GM12874 (cell line): ENCODE data around the gene DYNC1H1.

Experiments used
- TF ChIP-seq, protein P1 (sequence below): IDR thresholded peaks from 2 replicates; pipeline ENCODE4 v1.5.1; 2011; ENCODE audit warnings: low read depth, mild to moderate bottlenecking, control low read depth, low read length, moderate library complexity; ENCODE audit not compliant: insufficient read depth

The DYNC1H1 gene

DNA sequence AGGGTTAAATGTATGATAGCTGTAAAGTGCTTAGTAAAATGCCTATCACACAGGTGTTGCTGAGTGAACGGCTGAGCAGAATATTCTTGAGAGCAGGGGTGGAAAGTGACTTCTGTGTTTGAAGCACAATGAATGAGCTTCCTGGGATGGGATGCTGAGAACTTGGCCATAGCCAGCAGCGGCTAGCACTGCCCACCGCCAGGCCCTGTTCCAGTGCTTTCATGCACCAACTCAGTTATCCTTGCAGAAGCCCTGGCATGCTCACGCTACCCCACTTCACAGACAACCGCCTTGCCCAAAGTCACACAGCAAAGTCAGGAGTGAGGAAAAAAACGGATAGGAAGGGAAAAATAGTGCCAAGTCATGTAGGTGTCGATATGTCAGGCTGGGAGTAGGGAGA is 10.9 kb downstream of the DYNC1H1 start:
- TF ChIP-seq, protein P1, sequence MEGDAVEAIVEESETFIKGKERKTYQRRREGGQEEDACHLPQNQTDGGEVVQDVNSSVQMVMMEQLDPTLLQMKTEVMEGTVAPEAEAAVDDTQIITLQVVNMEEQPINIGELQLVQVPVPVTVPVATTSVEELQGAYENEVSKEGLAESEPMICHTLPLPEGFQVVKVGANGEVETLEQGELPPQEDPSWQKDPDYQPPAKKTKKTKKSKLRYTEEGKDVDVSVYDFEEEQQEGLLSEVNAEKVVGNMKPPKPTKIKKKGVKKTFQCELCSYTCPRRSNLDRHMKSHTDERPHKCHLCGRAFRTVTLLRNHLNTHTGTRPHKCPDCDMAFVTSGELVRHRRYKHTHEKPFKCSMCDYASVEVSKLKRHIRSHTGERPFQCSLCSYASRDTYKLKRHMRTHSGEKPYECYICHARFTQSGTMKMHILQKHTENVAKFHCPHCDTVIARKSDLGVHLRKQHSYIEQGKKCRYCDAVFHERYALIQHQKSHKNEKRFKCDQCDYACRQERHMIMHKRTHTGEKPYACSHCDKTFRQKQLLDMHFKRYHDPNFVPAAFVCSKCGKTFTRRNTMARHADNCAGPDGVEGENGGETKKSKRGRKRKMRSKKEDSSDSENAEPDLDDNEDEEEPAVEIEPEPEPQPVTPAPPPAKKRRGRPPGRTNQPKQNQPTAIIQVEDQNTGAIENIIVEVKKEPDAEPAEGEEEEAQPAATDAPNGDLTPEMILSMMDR: no peak

DNA sequence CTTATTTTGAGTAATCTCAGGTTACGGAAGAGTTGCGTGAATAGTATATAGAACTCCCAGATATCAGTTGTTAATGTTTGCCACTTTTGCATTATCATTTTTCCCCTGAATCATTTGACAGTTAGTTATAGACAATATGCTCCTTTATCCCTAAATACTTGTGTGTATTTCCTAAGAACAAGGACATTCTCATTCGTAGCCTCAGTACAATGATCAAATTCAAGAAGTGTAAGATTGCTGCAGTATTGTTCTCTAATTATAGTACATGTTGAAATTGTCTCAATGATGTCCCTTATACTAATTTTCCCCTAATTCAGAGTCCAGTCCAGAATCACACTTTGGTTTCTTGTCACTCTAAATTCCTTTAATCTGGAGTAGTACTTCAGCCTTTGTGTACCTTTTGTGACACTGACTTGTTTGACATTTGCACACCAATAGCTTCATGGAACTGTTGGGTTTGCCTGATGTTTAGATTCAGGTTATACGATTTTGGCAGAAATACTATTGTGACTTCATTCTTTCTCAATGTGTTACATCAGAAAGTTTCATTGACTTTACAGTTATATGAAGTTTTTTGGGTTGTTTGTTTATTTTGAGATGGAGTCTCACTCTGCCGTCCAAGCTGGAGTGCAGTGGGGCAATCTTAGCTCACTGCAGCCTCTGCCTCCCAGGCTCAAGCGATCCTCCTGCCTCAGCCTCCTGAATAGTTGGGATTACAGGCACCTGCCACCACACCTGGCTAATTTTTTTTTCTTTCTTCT is 13.1 kb downstream of the DYNC1H1 start:
- TF ChIP-seq, protein P1: no peak

DNA sequence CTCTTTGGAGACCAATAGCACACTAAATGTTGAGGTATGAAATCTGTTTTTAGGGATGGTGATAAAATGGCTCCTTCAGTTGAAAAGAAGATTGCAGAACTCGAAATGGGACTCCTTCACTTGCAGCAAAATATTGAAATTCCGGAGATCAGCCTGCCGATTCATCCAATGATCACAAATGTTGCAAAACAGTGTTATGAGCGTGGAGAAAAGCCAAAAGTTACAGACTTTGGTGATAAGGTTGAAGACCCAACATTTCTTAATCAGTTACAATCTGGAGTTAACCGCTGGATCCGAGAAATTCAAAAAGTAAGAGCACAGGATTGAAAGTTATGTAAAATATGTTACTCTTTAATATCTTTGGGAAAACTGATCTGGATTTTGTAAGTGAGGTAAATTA is 15.3 kb downstream of the DYNC1H1 start:
- TF ChIP-seq, protein P1: no peak

DNA sequence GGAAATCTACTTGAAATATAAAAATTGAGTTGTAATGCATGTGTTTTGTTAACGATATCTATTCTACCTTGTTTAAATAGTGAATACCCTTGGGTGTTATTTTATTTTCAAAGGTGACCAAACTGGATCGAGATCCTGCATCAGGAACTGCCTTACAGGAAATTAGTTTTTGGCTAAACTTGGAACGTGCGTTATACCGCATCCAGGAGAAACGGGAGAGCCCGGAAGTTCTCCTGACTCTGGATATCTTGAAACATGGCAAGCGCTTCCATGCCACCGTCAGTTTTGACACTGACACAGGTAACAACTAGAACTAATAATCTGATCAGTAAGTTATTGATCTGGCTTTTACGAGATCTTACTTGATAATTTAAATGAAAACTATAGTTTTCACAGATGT is 15.9 kb downstream of the DYNC1H1 start:
- TF ChIP-seq, protein P1: no peak

DNA sequence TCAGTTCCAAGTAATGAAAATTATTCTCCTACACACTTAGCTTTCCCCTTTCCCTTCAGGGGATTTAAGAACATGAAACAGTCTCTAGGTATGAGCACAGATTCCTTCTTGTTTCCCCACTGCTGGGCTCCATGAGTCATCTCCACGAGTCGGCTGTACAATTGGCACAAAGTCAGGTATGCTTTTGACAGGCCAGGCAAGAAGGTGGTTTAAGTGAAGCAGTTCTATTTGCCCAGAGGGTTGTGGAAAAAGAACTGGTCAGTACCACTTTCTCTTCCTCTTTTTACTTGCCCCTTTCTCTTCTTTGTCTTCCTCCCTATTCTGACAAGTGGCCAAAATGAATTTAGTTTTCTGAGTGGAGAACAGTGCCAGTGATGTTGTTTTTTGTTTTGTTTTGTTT is 16.3 kb downstream of the DYNC1H1 start:
- TF ChIP-seq, protein P1: no peak

DNA sequence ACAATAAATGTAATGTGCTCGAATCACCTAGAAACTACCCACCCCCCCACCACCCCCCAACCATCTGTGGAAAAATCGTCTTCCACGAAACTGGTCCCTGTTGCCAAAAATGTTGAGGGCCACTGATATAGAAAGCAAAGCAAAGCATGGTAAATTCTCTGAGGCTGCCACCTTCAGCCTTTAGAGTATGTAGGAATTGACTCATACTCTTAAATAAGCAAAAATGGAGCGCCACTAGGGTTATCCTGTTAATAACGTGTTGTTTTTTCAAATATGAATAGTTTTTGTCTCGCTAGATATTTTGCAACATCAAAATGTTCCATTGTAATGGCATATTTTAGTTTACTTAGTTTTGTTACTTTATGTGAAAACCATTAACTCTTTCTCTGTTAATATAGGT is 18.2 kb downstream of the DYNC1H1 start:
- TF ChIP-seq, protein P1: no peak

DNA sequence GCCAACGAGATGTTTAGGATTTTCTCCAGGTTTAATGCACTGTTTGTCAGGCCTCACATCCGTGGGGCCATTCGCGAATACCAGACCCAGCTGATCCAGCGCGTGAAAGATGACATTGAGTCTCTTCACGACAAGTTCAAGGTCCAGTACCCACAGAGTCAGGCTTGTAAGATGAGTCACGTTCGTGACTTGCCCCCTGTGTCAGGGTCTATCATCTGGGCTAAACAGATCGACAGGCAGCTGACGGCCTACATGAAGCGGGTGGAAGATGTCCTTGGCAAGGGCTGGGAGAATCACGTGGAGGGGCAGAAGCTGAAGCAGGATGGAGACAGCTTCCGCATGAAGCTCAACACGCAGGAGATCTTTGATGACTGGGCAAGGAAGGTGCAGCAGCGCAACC is 21.6 kb downstream of the DYNC1H1 start:
- TF ChIP-seq, protein P1: no peak
